Activated gamma-delta T cell (primary cell): ENCODE results near the gene FRMD1.

Experiments used
- DNase-seq: peaks from one replicate; lab custom pipeline; 2025; lab: John Stamatoyannopoulos, UW

The FRMD1 gene

GRCh38 chr6:168055696-168056489, 23.1 kb downstream of the FRMD1 start:
- DNase-seq, result no peak

- no peak for DNase-seq
These were observed 24.0 kb downstream of the FRMD1 start for GRCh38 chr6:168054765-168055560.

GRCh38 chr6:168053957-168054471, 25.0 kb downstream of the FRMD1 start:
- no peak for DNase-seq

GRCh38 chr6:168053086-168053956, 25.7 kb downstream of the FRMD1 start:
- no peak for DNase-seq

- no peak for DNase-seq
These were observed 26.6 kb downstream of the FRMD1 start for GRCh38 chr6:168052291-168052891.

- DNase-seq, result no peak
These were observed 27.4 kb downstream of the FRMD1 start for GRCh38 chr6:168051648-168052047.

- no peak for DNase-seq
These were observed 28.0 kb downstream of the FRMD1 start for GRCh38 chr6:168050881-168051586.

GRCh38 chr6:168050225-168050880, 28.7 kb downstream of the FRMD1 start:
- DNase-seq, result no peak

- no peak for DNase-seq
These were observed 29.2 kb downstream of the FRMD1 start for GRCh38 chr6:168049706-168050224.

- no peak for DNase-seq
These were observed 29.7 kb downstream of the FRMD1 start for GRCh38 chr6:168049277-168049676.

- DNase-seq, result no peak
These were observed 30.3 kb downstream of the FRMD1 start for GRCh38 chr6:168048724-168049025.

- no peak for DNase-seq
These were observed 30.9 kb downstream of the FRMD1 start for GRCh38 chr6:168047841-168048723.

GRCh38 chr6:168046696-168047095, 32.3 kb downstream of the FRMD1 start:
- no peak for DNase-seq

- DNase-seq, result no peak
These were observed 33.0 kb downstream of the FRMD1 start for GRCh38 chr6:168045706-168046620.

- DNase-seq, result no peak
These were observed 33.8 kb downstream of the FRMD1 start for GRCh38 chr6:168045141-168045691.

GRCh38 chr6:168044521-168045130, 34.4 kb downstream of the FRMD1 start:
- DNase-seq, result no peak

- DNase-seq, result no peak
These were observed 35.1 kb downstream of the FRMD1 start for GRCh38 chr6:168043848-168044415.
